HG03135 (cell line): ENCODE results near the gene DUXB.

ENCODE experiments used
- ATAC-seq: cut with Tn5 transposase; IDR thresholded peaks from one replicate; pipeline ENCODE4 v1.9.1; 2021; ENCODE audit warnings: mild to moderate bottlenecking, moderate library complexity; ENCODE audit not compliant: unreplicated experiment

Gene DUXB

DNA sequence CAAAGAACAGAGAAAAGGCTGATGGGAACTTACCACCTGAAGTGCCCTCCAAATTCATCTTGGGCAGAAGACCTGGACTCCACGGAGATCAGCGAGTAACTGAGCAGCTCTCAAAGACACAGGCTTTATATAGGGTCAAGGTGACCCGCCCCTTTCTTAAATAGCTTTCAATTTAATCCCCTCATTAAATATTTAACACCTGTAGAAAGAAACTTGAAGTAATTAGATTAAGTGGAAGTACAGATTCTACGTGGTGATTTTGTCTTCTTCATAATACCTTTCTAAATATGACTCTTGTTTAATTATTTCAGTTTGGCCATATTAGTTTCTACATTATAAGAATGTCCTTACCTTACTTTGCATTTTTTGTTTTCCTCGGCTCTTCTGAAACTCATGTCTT, at the start of gene DUXB:
Gene DUXB, minus strand, starts transcription at position 101 of the 400 bp plus-strand sequence. Its CDS starts 43 bp downstream, at position 58.
- ATAC-seq: no peak

- no peak for ATAC-seq
These were observed 49.3 kb upstream of the DUXB start for GRCh38 chr16:75750528-75750927.

- no peak for ATAC-seq
These were observed 45.1 kb upstream of the DUXB start for GRCh38 chr16:75746359-75746758.

DNA sequence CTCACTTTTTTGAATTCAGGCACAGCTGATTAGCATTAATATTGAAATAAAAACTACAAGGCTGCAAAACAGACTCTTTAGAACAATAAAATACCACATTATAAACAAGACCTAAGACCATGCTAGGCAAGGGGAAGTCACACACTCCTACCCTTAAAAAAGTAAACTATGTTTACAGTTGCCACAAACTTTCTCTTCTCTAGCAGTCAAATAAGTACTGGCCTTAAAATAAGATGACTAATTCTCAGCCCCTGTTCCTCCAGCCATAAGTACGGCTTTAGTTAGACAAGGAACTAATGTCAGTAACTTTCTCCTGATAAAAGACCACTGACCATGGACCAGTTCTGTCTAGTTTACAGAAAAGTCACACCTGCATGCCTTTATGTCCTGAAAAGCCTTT, 44.6 kb upstream of the DUXB start:
- ATAC-seq: peak; percentile 61

- peak; percentile 77 for ATAC-seq
These were observed 44.0 kb upstream of the DUXB start for GRCh38 chr16:75745242-75745641.

- ATAC-seq: no peak
These were observed 41.3 kb upstream of the DUXB start for GRCh38 chr16:75742424-75743047.

- no peak for ATAC-seq
These were observed 32.3 kb upstream of the DUXB start for GRCh38 chr16:75733305-75734211.

DNA sequence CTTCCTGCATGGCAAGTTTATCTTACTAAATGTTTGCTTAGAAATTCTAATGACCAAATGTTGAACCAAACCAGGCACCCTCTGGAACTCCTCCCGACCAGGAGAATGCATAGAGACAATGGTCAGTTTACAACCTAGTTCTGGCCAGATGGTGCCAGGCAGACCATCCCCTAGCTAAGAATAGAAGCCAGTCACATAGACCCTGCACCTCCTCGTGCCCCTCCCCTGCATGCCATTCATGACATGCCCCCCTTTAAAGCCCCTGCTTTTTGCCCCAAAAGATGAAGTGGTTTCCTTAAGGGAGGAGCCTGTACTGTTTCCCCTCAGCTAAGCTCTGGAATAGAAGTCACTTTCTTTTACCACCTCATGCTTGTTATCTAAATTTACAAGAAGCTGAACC, 31.6 kb upstream of the DUXB start:
- ATAC-seq: no peak

DNA sequence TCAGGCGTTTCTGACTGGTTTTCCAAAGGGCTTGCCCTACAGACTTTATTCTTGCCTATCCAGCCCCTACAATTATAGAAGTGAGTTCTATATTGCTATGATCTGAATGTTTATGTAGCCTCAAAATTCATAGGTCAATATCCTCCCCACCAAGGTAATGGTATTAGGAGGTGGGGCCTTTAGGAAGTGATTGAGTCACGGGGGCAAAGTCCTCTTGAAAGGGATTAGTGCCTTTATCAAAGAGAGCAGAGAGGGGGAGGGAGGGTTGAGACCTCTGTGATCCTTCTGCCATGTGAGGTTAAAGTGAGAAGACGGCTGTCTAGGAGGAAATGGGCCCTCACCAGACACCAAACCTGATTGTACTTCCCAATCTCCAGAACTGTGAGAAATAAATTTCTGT, 26.0 kb upstream of the DUXB start:
- ATAC-seq: no peak

- no peak for ATAC-seq
These were observed 25.1 kb upstream of the DUXB start, which contains the start of gene CPHXL for GRCh38 chr16:75726390-75726789. CPHXL (minus strand) TSS chr16:75726490; CDS start chr16:75726442, 48 bp downstream.

- no peak for ATAC-seq
These were observed 17.2 kb upstream of the DUXB start for GRCh38 chr16:75718452-75718851.

GRCh38 chr16:75714661-75715060, 13.4 kb upstream of the DUXB start:
- ATAC-seq: no peak

- no peak for ATAC-seq
These were observed 9.1 kb upstream of the DUXB start for GRCh38 chr16:75710344-75710743.

- ATAC-seq: no peak
These were observed 2.0 kb upstream of the DUXB start for GRCh38 chr16:75703306-75703705.

GRCh38 chr16:75702242-75702641, 981 bp upstream of the DUXB start:
- ATAC-seq: no peak

GRCh38 chr16:75697571-75697970, 3.7 kb downstream of the DUXB start:
- ATAC-seq: no peak

- no peak for ATAC-seq
These were observed 5.6 kb downstream of the DUXB start for GRCh38 chr16:75695708-75696107.

- ATAC-seq: no peak
These were observed 13.9 kb downstream of the DUXB start for GRCh38 chr16:75687361-75687760.

GRCh38 chr16:75682308-75682707, 19.0 kb downstream of the DUXB start:
- no peak for ATAC-seq

DNA sequence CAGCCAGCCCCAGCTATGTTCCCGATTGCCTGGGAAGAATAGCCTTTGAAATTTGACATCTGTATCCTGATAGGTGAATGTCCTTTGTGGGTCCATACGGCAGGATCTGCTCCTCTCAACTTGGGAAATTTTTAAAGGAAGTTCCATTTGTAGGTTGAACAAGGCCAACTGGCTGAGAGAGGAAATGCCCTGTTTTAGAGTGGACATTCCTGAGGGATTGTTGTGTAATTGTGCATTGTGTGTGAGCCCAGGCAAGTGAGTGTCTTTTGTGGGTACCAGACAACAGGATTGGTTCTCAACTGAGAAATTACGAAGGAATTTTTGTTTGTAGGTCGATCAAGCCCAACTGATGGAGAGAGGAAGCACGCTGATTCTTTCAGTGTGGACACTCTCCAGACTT, 21.9 kb downstream of the DUXB start:
- ATAC-seq: no peak

GRCh38 chr16:75676909-75677308, 24.4 kb downstream of the DUXB start, which contains the start of gene CPHXL2:
CPHXL2 (minus strand) TSS chr16:75677009; CDS start chr16:75676999, 10 bp downstream.
- no peak for ATAC-seq

GRCh38 chr16:75667503-75667902, 33.8 kb downstream of the DUXB start:
- no peak for ATAC-seq
